HCT116 (cell line): Measurements from ENCODE around the gene ASPG. TPM values are rescaled to one million over a fixed set of nuclear protein-coding genes. Genes with fewer than 3 reads are reported as not detected.

Experiments
- ATAC-seq: fragments of 200-7000 bp; cut with Tn5 transposase; 2 replicates; pipeline ENCODE4 v1.9.1; 2020; ENCODE audit warnings: mild to moderate bottlenecking, moderate library complexity
- BruUV-seq: library from RNA; stranded (reverse); fragments of 400-500 nt; replicated peaks from 2 replicates; lab custom pipeline; 2021; lab: Mats Ljungman, UMichigan
- CTCF ChIA-PET: fragments of 300-600 bp; sonication (Branson Sonifier 250); formaldehyde crosslinking; loops from one replicate; lab custom pipeline; 2021; ENCODE audit warnings: antibody characterized with exemption; lab: Charles Lee
- POLR2A ChIA-PET: fragments of 300-600, 350-600 bp; sonication (Branson Sonifier 250); formaldehyde crosslinking; loops from one replicate; lab custom pipeline; 2021; ENCODE audit warnings: antibody characterized with exemption; lab: Charles Lee
- RAD21 ChIA-PET, 2 experiments: fragments of 300-600 bp; sonication (Branson Sonifier 250); formaldehyde crosslinking; loops; one replicate each; lab custom pipeline; 2023; ENCODE audit warnings: low total read pairs in 2 of 2; ENCODE audit not compliant: uncharacterized antibody in 2 of 2, unreplicated experiment in 2 of 2, low non-redundant PET in 1 of 2; lab: Charles Lee
- DNase-seq: peaks from one replicate; pipeline ENCODE4 v3.0.0-alpha.2; 2010; ENCODE audit warnings: low read depth, low spot score
- H2AFZ ChIP-seq: fragments of 200-600 bp; shearing (Covaris generic), sonication (generic); 2 replicates; pipeline ENCODE4 v1.6.1; 2017; ENCODE audit warnings: low read depth, mixed run types, mixed read lengths, antibody characterized with exemption, low read length; ENCODE audit not compliant: poor library complexity, severe bottlenecking
- H3K27ac ChIP-seq: 2 replicates; pipeline ENCODE4 v1.5.1; 2012; ENCODE audit warnings: low read depth, low read length
- H3K27me3 ChIP-seq: fragments of 200-600 bp; sonication (generic); 2 replicates; pipeline ENCODE4 v1.6.1; 2016; ENCODE audit warnings: mixed run types, low read length, mixed read lengths; ENCODE audit not compliant: insufficient read depth
- H3K36me3 ChIP-seq, 2 experiments: fragments of 200-500 bp in 1 of 2; fragments of 200-600 bp in 1 of 2; sonication (Bioruptor generic) in 1 of 2; sonication (generic) in 1 of 2; 2 replicates each; pipeline versions ENCODE4 v1.5.1 to v1.6.1; 2014 to 2016; ENCODE audit warnings: low read length in 2 of 2, inconsistent platforms in 1 of 2, mixed read lengths in 1 of 2, mixed run types in 1 of 2; ENCODE audit not compliant: insufficient read depth in 2 of 2, control insufficient read depth in 1 of 2
- H3K4me1 ChIP-seq, 2 experiments: fragments of 200-600 bp in 1 of 2; sonication (generic) in 1 of 2; 2 replicates each; pipeline versions ENCODE4 v1.5.1 to v1.6.1; 2012 to 2017; ENCODE audit warnings: low read length in 2 of 2, inconsistent platforms in 1 of 2, mild to moderate bottlenecking in 1 of 2, mixed read lengths in 1 of 2, mixed run types in 1 of 2, moderate library complexity in 1 of 2; ENCODE audit not compliant: insufficient read depth in 2 of 2, control insufficient read depth in 1 of 2
- H3K4me2 ChIP-seq: fragments of 200-600 bp; sonication (generic); 2 replicates; pipeline ENCODE4 v1.6.1; 2017; ENCODE audit warnings: mixed run types, low read length, mixed read lengths
- H3K4me3 ChIP-seq, 2 experiments: fragments of 200-600 bp in 1 of 2; sonication (generic) in 1 of 2; replicated peaks in 1 of 2; 2 replicates each; pipeline ENCODE4 v1.5.1; 2011 to 2016; ENCODE audit warnings: low read length in 2 of 2, control low read depth in 1 of 2, low read depth in 1 of 2, mild to moderate bottlenecking in 1 of 2, mixed read lengths in 1 of 2, mixed run types in 1 of 2
- H3K79me2 ChIP-seq: fragments of 200-600 bp; sonication (generic); 2 replicates; pipeline ENCODE4 v1.6.1; 2017; ENCODE audit warnings: mild to moderate bottlenecking, mixed run types, low read length, moderate library complexity, mixed read lengths; ENCODE audit not compliant: insufficient read depth
- H3K9ac ChIP-seq: fragments of 200-600 bp; sonication (generic); 2 replicates; pipeline ENCODE4 v1.6.1; 2016; ENCODE audit warnings: low read length, mixed read lengths
- H3K9me2 ChIP-seq: fragments of 200-600 bp; sonication (generic), shearing (Covaris generic); 2 replicates; pipeline ENCODE4 v1.6.1; 2017; ENCODE audit warnings: mixed run types, mild to moderate bottlenecking, moderate library complexity; ENCODE audit not compliant: insufficient read depth
- H3K9me3 ChIP-seq, 2 experiments: fragments of 200-500 bp in 1 of 2; fragments of 200-600 bp in 1 of 2; sonication (Bioruptor generic) in 1 of 2; sonication (generic) in 1 of 2; 2 replicates each; pipeline ENCODE4 v1.6.1; 2014 to 2017; ENCODE audit warnings: low read length in 2 of 2, mixed read lengths in 2 of 2, inconsistent platforms in 1 of 2, low read depth in 1 of 2, mild to moderate bottlenecking in 1 of 2, mixed run types in 1 of 2, moderate library complexity in 1 of 2; ENCODE audit not compliant: control insufficient read depth in 1 of 2, insufficient read depth in 1 of 2
- H4K20me1 ChIP-seq: fragments of 200-600 bp; sonication (generic), shearing (Covaris generic); 2 replicates; pipeline ENCODE4 v1.6.1; 2017; ENCODE audit warnings: mixed run types, mild to moderate bottlenecking, moderate library complexity; ENCODE audit not compliant: insufficient read depth
- ATF3 ChIP-seq: IDR thresholded peaks from 2 replicates; pipeline ENCODE4 v1.6.1; 2012
- JUND ChIP-seq: IDR thresholded peaks from 2 replicates; pipeline ENCODE4 v1.6.1; 2012
- POLR2AphosphoS5 ChIP-seq: IDR thresholded peaks from 2 replicates; pipeline ENCODE4 v1.6.1; 2011; ENCODE audit warnings: mild to moderate bottlenecking, low read depth, low read length, moderate library complexity
- RAD21 ChIP-seq: IDR thresholded peaks from 2 replicates; pipeline ENCODE4 v1.6.1; 2012; ENCODE audit warnings: low read depth, mild to moderate bottlenecking
- SP1 ChIP-seq: IDR thresholded peaks from 2 replicates; pipeline ENCODE4 v1.6.1; 2012; ENCODE audit warnings: low read depth
- SRF ChIP-seq: IDR thresholded peaks from 2 replicates; pipeline ENCODE4 v1.6.1; 2012; ENCODE audit warnings: low read depth
- TCF7L2 ChIP-seq: IDR thresholded peaks from 2 replicates; pipeline ENCODE4 v1.7.0; 2011; ENCODE audit warnings: borderline replicate concordance, inconsistent platforms; ENCODE audit not compliant: insufficient read depth, insufficient read length; ENCODE audit errors: extremely low read depth
- YY1 ChIP-seq: IDR thresholded peaks from 2 replicates; pipeline ENCODE4 v1.6.1; 2011; ENCODE audit warnings: low read length, low read depth, moderate library complexity, mild to moderate bottlenecking; ENCODE audit not compliant: insufficient replicate concordance; ENCODE audit errors: extremely low read depth
- ZBTB33 ChIP-seq: IDR thresholded peaks from 2 replicates; pipeline ENCODE4 v1.6.1; 2011; ENCODE audit warnings: mild to moderate bottlenecking, low read length, moderate library complexity; ENCODE audit not compliant: insufficient replicate concordance; ENCODE audit errors: extremely low read depth
- ZFX ChIP-seq: fragments of 450-650 bp; IDR thresholded peaks from 2 replicates; pipeline ENCODE4 v1.6.1; 2017
- intact Hi-C: fragments of 100-400 bp; cut with micrococcal nuclease; formaldehyde crosslinking; loops from 2 replicates; pipeline ENCODE4 v1.10.0; 2022
- total RNA-seq: library from RNA; stranded (reverse); gene quantifications from one replicate; pipeline ENCODE4 v1.2.1, GENCODE V29; 2021; ENCODE audit not compliant: unreplicated experiment
- TF ChIP-seq, protein P1 (sequence below): IDR thresholded peaks from 2 replicates; pipeline ENCODE4 v1.6.1; 2012; ENCODE audit warnings: low read depth

Gene ASPG
- total RNA-seq, 1 experiment from 2014 or later: not detected

DNA sequence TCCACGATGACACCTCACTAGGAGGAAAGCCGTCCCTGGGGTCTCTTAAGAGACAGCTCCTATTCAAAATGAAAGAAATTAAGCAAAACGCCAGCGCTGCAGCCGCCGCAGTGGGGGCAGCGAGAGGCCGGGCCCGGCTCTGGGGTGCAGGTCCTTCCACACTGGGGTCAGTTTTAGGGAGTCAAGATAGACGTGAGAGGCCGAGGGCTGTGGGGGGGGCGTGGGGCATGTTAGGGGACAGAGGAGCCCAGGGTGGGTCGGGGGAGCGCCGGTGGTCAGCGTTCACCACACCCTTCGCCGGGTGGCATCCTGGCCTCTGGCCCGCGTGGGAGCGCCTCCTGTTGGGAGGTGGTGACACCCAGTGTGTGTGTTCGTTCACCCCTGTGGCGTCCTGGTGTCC is 78.5 kb downstream of the ASPG start:
- ChIA-PET RAD21 (no interaction called here), POLR2A (no interaction called here)

More for the DNA sequence above, 78.5 kb downstream of the ASPG start:
- Histone ChIP-seq H3K79me2 (no peaks in the 10 kb centered on the region), H3K4me1 (no peaks in the 10 kb centered on the region), H3K9me3 (no peaks in the 10 kb centered on the region), H2AFZ (no peak overlapping the region), H3K9me2 (no peaks in the 10 kb centered on the region), H3K36me3 (no peaks in the 10 kb centered on the region), H3K27me3 (no peaks in the 10 kb centered on the region), H4K20me1 (no peaks in the 10 kb centered on the region), H3K27ac (no peak overlapping the region), H3K4me3 (no peak overlapping the region), H3K4me2 (no peak overlapping the region), H3K9ac (no peak overlapping the region)
- TF ChIP-seq RAD21 (no peak), POLR2AphosphoS5 (no peak), TCF7L2 (no peak), ZFX (no peak), YY1 (no peak), ZBTB33 (no peak), SP1 (no peak), SRF (no peak), JUND (no peak), ATF3 (no peak)
- TF ChIP-seq, protein P1, sequence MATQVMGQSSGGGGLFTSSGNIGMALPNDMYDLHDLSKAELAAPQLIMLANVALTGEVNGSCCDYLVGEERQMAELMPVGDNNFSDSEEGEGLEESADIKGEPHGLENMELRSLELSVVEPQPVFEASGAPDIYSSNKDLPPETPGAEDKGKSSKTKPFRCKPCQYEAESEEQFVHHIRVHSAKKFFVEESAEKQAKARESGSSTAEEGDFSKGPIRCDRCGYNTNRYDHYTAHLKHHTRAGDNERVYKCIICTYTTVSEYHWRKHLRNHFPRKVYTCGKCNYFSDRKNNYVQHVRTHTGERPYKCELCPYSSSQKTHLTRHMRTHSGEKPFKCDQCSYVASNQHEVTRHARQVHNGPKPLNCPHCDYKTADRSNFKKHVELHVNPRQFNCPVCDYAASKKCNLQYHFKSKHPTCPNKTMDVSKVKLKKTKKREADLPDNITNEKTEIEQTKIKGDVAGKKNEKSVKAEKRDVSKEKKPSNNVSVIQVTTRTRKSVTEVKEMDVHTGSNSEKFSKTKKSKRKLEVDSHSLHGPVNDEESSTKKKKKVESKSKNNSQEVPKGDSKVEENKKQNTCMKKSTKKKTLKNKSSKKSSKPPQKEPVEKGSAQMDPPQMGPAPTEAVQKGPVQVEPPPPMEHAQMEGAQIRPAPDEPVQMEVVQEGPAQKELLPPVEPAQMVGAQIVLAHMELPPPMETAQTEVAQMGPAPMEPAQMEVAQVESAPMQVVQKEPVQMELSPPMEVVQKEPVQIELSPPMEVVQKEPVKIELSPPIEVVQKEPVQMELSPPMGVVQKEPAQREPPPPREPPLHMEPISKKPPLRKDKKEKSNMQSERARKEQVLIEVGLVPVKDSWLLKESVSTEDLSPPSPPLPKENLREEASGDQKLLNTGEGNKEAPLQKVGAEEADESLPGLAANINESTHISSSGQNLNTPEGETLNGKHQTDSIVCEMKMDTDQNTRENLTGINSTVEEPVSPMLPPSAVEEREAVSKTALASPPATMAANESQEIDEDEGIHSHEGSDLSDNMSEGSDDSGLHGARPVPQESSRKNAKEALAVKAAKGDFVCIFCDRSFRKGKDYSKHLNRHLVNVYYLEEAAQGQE: no peak
- intact Hi-C loops: no loop called here
- DNase-seq (no peak), ATAC-seq (no peak)
- CTCF ChIA-PET: no interaction called here
- no TSS peak for BruUV-seq
